Body of pancreas (tissue), 4 donors: ENCODE data around the gene LAMB3.

Source experiments
- POLR2A ChIP-seq, 3 donors: fragments of 450-650 bp; IDR thresholded peaks; one replicate each; pipeline ENCODE4 v1.6.1; 2016; ENCODE audit warnings: antibody characterized with exemption in 3 of 3, mild to moderate bottlenecking in 2 of 3
- TF ChIP-seq, protein P1 (sequence below), 7 experiments: fragments of 450-650 bp in 4 of 7; fragments of 200-600 bp in 3 of 7; sonication (generic) in 3 of 7; IDR thresholded peaks; one replicate each; pipeline ENCODE4 v1.5.1; 2016 to 2019; ENCODE audit warnings: antibody characterized with exemption in 7 of 7

DNA sequence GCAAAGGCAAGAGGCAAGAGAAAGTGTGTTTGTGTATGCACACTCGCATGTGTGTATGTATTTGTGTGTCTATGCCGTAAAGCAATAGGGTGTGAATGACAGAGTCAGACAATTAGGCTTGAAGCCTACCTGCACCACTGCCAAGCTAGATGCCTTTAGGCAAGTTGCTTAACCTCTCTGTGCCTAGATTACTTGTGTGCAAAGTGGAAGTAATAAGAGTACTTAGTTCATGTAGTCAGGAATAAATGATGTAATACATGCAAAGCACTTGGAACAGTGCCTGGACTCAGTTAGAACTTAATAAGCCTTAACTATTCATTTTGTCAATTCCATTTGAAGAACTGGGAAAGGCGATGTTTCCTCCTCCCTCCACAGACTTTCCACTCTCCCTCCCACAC, 31.7 kb downstream of the LAMB3 start:
- TF ChIP-seq, protein P1, sequence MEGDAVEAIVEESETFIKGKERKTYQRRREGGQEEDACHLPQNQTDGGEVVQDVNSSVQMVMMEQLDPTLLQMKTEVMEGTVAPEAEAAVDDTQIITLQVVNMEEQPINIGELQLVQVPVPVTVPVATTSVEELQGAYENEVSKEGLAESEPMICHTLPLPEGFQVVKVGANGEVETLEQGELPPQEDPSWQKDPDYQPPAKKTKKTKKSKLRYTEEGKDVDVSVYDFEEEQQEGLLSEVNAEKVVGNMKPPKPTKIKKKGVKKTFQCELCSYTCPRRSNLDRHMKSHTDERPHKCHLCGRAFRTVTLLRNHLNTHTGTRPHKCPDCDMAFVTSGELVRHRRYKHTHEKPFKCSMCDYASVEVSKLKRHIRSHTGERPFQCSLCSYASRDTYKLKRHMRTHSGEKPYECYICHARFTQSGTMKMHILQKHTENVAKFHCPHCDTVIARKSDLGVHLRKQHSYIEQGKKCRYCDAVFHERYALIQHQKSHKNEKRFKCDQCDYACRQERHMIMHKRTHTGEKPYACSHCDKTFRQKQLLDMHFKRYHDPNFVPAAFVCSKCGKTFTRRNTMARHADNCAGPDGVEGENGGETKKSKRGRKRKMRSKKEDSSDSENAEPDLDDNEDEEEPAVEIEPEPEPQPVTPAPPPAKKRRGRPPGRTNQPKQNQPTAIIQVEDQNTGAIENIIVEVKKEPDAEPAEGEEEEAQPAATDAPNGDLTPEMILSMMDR (IDR thresholded peaks at IDR 0.05) = no peak
- no peak for TF ChIP-seq POLR2A (IDR thresholded peaks at IDR 0.05)
